Activated T-helper 17 cell treated with anti-CD3 and anti-CD28 coated beads, Interleukin-2, amount 50 U/mL, for 72 hours (primary cell): ENCODE measurements around the gene ROBO1. TPM values are rescaled to one million over a fixed set of nuclear protein-coding genes. Genes with fewer than 3 reads are reported as not detected.

Source experiments
- ATAC-seq: fragments of 150-1000 bp; cut with Tn5 transposase; replicated peaks from 2 replicates; pipeline ENCODE4 v1.10.0; 2021; ENCODE audit warnings: mild to moderate bottlenecking, moderate library complexity
- H3K27ac Mint-ChIP-seq: one replicate; pipeline ENCODE4 v1.8.0; 2022; ENCODE audit warnings: mixed read lengths
- H3K27me3 Mint-ChIP-seq: one replicate; pipeline ENCODE4 v1.8.0; 2022; ENCODE audit warnings: mixed read lengths
- H3K36me3 Mint-ChIP-seq: one replicate; pipeline ENCODE4 v1.8.0; 2022; ENCODE audit warnings: low read depth, mild to moderate bottlenecking, mixed read lengths
- H3K4me1 Mint-ChIP-seq: one replicate; pipeline ENCODE4 v1.8.0; 2022; ENCODE audit warnings: mixed read lengths
- H3K4me3 Mint-ChIP-seq: one replicate; pipeline ENCODE4 v1.8.0; 2022; ENCODE audit warnings: mild to moderate bottlenecking, mixed read lengths
- H3K9me3 Mint-ChIP-seq: one replicate; pipeline ENCODE4 v1.8.0; 2022; ENCODE audit warnings: mixed read lengths
- total RNA-seq, 2 donors: library from RNA; stranded (reverse); gene quantifications; one replicate each; pipeline ENCODE4 v1.2.3, GENCODE V29; 2022

Gene ROBO1
- total RNA-seq, 2 donors from 2014 or later: not detected

DNA sequence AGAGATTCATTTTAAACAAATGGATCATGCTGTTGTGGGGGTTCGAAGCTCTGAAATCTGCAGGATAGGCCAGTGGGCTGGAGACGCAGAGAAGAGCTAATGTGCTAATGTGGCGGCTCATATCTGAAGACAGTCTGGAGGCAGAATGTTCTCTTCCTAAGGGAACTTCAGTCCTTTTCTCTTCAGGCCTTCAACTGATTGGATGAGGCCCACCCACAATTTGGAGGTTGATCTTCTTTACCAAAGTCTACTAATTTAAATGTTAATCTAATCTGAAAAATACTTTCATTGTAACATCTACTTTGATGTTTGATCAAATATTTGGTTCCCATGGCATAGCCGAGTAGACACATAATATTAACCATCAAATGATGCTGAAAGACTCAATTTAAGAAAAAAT is 940.2 kb downstream of the ROBO1 start:
- H3K27me3 Mint-ChIP-seq: no peaks in the 10 kb centered on the region
- no peak overlapping the region for H3K4me3 Mint-ChIP-seq
- no peaks in the 10 kb centered on the region for H3K4me1 Mint-ChIP-seq
- no peak overlapping the region for H3K27ac Mint-ChIP-seq
- H3K36me3 Mint-ChIP-seq: no peaks in the 10 kb centered on the region
- peaks cover 16% of the 10 kb centered on the region for H3K9me3 Mint-ChIP-seq
- no peak for ATAC-seq

DNA sequence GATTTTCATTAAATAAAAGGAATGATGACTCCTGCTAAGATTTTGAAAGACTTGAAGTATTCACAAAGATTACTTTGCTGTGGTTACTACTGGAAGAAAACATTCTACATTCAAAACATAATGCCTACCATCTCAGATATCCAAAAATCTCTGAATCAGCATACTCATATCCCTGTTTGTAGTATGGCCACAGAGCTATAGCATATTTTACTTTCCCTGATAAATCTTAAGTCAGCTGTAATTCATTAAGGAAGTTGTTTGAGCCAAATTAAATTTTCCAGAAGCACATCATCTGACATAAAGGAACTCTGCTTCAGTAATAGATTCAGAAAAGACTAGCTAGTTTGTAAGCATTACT is 942.0 kb downstream of the ROBO1 start:
- Mint-ChIP-seq H3K27me3 (no peaks in the 10 kb centered on the region), H3K4me1 (no peaks in the 10 kb centered on the region), H3K27ac (no peak overlapping the region), H3K9me3 (peaks cover 12% of the 10 kb centered on the region), H3K4me3 (no peak overlapping the region), H3K36me3 (no peaks in the 10 kb centered on the region)
- no peak for ATAC-seq

DNA sequence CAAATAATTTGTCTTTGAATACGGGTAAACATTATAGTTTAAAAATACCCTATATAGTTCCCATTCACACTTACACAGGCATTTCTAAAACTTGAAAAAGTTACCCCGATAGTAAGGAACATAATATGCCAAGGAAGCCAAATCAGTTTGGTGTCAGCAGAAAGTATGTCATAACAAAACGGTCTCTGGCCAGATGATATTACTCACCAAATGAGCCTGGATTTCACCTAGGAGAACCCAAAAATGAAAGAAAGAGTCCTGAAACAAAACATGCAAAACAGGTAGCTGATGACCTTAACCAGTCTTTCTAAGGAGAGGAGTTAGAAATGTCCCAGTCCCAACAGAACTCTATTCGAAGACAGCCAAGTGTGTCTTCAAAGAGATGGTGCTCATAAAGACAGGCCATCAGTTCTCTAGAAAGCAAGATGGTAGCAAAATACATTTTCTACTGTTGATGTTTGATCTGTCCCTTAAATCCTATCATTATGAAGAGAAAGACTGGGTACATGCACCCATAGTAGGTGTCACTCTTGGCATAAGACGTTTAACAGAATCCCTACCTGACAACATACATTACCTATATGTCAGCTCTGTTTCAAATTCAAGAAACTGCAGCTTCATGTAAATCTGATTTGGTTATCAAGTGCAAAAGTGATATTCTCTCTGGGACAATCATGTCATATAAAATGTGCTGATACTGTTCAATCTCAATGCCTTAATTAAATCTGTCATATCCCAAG is 942.5 kb downstream of the ROBO1 start:
- Mint-ChIP-seq H3K4me1 (no peaks in the 10 kb centered on the region), H3K36me3 (no peaks in the 10 kb centered on the region), H3K27me3 (no peaks in the 10 kb centered on the region), H3K27ac (no peak overlapping the region), H3K9me3 (peaks cover 12% of the 10 kb centered on the region), H3K4me3 (no peak overlapping the region)
- no peak for ATAC-seq

DNA sequence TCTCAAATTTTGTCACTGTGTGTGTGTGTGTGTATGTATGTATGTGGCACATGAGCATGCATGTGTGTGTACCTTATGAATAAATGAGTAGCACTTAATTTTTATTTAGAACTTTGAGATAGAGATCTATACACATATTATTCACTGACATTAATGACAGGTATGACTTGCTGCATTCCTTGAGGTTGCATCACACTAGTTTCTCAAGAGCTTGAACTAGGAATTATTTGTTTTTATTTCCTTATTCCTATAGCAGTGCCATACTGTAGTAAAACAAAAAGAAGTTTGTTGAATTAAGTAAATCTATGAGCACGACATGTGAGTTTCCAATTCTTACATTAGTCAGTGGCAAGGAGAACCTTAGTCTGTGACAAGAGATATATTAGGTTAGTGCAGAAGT is 943.9 kb downstream of the ROBO1 start:
- Mint-ChIP-seq H3K27me3 (no peaks in the 10 kb centered on the region), H3K4me1 (no peaks in the 10 kb centered on the region), H3K27ac (no peak overlapping the region), H3K9me3 (peaks cover 14% of the 10 kb centered on the region), H3K4me3 (no peak overlapping the region), H3K36me3 (no peaks in the 10 kb centered on the region)
- no peak for ATAC-seq

DNA sequence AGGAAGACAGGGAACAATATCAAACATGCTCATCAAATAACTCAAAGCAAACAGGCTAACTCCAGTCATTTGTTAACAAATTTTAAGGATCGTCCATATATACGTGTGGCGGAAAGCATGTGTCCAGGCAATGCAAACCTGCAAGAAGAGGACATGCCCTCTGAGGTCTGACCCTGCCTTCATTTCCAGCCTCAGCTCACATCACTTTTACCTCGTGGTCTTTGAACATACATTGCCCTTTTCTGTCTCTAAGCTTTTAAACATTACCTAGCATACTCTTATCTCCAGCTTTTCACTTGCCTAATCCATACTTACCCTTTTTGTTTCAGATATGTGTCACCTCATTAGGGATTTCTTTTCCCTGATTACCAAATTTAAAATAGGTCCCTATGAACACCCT is 944.4 kb downstream of the ROBO1 start:
- no peaks in the 10 kb centered on the region for H3K4me1 Mint-ChIP-seq
- no peaks in the 10 kb centered on the region for H3K27me3 Mint-ChIP-seq
- H3K4me3 Mint-ChIP-seq: no peak overlapping the region
- no peak overlapping the region for H3K27ac Mint-ChIP-seq
- no peak for ATAC-seq
- peaks cover 16% of the 10 kb centered on the region for H3K9me3 Mint-ChIP-seq
- no peaks in the 10 kb centered on the region for H3K36me3 Mint-ChIP-seq

DNA sequence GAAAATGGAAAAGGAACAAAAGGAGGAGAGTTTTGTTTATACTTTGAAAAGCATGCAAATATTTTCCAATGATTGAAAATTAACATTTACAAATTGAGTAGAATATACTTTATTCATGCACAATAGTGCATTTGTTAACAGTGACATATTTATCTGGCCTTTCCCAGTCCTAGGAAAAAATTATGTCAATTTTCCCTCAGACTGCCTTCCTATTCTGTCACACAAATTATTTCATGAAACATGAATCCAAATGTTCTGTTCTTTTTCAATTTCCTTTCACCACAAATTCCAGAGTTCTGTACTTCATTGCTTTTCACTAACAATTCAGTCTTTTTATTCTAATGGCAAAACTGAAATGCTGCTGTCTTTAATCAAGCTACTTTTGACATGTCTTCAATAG is 945.1 kb downstream of the ROBO1 start:
- Mint-ChIP-seq H3K27ac (no peak overlapping the region), H3K4me1 (no peaks in the 10 kb centered on the region), H3K4me3 (no peak overlapping the region), H3K9me3 (peaks cover 16% of the 10 kb centered on the region), H3K27me3 (no peaks in the 10 kb centered on the region), H3K36me3 (no peaks in the 10 kb centered on the region)
- no peak for ATAC-seq

DNA sequence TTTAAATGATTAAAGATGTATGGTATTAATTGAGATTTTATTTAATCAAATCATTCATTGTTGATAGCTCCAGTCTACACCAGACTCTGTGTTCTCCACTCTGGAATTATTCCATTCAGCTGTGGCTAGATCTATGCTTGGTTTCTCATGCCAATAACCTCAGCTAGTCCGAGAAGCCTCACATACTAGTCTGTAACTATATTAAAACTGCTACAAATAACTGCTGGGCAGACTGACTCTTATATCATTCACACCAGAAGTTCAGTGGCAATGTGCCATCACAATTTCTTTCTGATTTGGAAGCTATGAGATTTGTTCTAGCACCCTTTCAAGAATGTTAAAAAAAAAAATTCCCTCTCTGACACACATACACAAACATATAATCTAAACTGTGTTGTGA is 947.3 kb downstream of the ROBO1 start:
- peaks cover 9% of the 10 kb centered on the region for H3K9me3 Mint-ChIP-seq

DNA sequence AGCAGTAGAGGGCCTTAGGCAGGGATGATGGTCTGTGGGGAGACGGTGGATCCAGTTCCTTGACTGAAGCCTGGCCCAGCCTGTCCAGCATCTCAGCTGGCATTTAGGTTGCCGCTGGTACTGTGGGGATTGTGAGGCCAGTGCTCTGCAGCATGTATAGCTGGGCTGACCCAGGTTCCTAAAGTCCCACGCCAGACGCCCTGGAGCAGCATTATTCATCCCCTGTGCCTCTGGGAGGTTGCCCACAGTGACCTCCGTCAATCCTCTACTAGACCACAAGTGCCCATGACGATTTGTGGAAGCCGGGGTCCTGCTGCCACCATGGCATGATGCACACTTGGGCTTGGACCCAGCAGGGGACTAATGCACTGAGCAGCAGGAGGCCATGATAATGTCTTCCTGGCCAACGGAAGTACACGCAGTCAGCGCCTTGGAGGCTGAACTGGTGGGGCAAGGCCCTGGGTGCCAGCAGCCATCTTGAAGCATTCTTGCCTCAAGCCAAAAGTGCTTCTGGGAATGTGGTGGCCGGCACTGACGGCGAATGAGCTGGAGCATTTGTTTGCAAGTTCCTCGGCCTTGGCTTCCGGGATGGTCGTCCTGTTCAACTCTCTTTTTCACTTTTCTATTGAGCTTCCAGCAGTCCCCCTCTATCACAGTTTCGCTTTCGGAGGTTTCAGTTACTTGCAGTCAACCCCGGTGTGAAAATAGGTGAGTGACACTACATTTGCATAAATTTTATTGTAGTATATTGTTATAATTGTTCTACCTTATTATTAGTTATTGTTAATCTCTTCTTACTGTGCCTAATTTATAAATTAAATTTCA is 949.4 kb downstream of the ROBO1 start:
- no peak for ATAC-seq
- Mint-ChIP-seq H3K9me3 (peaks cover 8% of the 10 kb centered on the region), H3K4me1 (no peaks in the 10 kb centered on the region), H3K4me3 (no peak overlapping the region), H3K27me3 (no peaks in the 10 kb centered on the region), H3K36me3 (no peaks in the 10 kb centered on the region), H3K27ac (no peak overlapping the region)

More for the DNA sequence above, 947.3 kb downstream of the ROBO1 start:
- Mint-ChIP-seq H3K36me3 (no peaks in the 10 kb centered on the region), H3K27ac (no peak overlapping the region), H3K4me3 (no peak overlapping the region), H3K4me1 (no peaks in the 10 kb centered on the region), H3K27me3 (no peaks in the 10 kb centered on the region)
- ATAC-seq: no peak

DNA sequence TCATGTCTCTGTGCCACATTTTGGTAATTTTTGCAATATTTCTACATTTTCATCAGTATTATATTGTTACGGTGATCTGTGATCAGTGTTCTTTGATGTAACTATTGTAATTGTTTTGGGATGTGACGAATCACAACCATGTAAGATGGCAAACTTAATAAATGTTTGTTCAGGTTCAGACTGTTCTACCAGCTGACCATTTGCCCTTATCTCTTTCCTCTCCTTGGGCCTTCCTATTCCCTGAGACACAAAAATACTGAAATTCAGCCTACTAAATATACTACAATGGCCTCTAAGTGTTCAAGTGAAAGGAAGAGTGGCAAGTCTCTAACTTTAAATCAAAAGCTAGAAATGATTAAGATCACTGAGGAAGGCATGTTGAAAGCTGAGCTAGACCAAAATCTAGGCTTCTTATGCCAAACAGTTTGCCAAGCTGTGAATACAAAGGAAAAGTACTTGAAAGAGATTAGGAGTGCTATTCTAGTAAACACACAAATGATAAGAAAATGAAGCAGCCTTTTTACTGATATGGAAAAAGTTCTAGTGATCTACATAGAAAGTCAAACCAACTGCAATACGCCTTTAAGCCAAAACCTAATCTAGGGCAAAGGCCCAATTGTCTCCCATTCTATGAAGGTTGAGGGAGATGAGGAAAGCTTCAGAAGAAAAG is 952.8 kb downstream of the ROBO1 start:
- no peaks in the 10 kb centered on the region for H3K36me3 Mint-ChIP-seq
- H3K4me3 Mint-ChIP-seq: no peak overlapping the region
- H3K9me3 Mint-ChIP-seq: peaks cover 12% of the 10 kb centered on the region
- H3K27ac Mint-ChIP-seq: no peak overlapping the region
- H3K27me3 Mint-ChIP-seq: no peaks in the 10 kb centered on the region
- H3K4me1 Mint-ChIP-seq: no peaks in the 10 kb centered on the region
- no peak for ATAC-seq

DNA sequence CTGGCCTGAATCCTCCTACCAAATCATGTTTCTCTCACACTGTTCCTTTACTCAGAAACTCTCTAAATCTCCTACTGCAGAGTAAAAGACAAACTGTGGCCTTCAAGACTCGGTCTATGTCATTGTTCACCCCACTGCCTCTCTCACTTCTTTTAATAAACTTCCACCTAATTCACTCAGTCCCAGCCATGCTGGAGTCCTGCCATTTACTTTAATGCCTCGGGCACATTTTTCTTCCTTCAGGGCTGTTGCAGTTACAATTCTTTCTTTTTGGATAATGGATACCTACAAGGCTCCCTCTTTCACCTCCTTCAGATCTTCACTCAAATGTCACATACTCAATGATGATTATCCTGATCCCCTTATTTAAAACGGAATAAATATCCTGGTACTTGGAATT is 955.6 kb downstream of the ROBO1 start:
- Mint-ChIP-seq H3K27me3 (no peaks in the 10 kb centered on the region), H3K9me3 (peaks cover 8% of the 10 kb centered on the region), H3K4me3 (no peak overlapping the region), H3K4me1 (no peaks in the 10 kb centered on the region), H3K27ac (no peak overlapping the region), H3K36me3 (no peaks in the 10 kb centered on the region)
- ATAC-seq: no peak

DNA sequence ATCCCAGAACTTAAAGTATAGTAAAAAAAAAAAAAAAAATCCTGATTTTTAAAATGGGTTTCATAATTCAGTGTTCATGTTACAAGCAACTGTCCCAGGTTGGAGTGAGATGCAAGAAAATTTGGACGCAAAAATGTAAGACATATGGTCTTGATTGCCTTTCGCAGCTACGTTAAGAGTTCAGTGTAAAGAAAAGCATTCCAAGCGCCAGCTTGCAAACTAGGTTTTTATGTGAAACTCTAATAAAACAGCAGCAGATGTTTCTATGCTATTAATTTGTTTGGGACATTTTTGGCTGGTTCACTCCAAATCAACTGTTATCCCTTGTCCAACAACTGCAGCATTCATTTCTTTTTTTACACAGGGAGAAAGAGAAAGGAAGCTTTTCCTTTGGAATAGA is 957.8 kb downstream of the ROBO1 start:
- no peaks in the 10 kb centered on the region for H3K27me3 Mint-ChIP-seq
- ATAC-seq: no peak
- no peaks in the 10 kb centered on the region for H3K4me1 Mint-ChIP-seq
- no peaks in the 10 kb centered on the region for H3K36me3 Mint-ChIP-seq
- H3K27ac Mint-ChIP-seq: no peak overlapping the region
- peaks cover 6% of the 10 kb centered on the region for H3K9me3 Mint-ChIP-seq
- H3K4me3 Mint-ChIP-seq: no peak overlapping the region

DNA sequence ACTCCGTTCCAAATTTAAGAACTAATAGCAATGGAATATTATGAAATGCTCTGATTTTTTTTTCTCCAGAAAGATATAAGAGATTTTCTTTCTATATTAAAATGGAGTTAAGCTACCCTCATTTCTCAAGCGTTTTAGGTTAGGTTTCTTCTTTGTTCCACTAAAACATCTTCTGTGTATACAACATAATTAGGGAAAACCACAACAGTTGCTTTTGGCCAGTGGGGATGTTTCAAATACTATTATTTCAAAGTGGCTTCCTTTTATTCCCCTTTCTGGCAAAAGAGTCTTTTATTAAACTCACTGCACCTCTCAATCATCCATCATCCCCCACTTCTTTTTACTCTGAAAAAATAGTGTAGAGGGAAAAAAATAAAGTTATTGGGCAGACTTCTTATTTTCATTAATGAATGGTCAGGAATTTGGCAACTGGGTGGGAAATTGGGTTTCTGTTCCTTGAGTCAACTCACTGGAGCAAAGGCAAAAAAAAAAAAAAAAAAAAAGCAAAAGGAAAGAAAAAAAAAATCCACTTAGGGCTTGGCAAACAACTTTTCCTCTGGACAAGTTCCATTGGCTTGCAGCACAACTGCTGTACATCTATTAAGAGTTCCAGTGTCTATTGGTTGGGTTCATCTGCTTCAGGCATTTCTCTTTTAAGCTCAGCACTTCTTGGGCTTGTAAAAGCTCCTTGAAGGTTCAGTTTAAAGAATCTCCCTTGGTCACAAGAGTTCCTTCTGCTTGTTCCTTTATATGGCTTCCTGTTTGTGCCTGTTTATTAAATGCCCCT is 963.4 kb downstream of the ROBO1 start:
- Mint-ChIP-seq H3K27me3 (no peaks in the 10 kb centered on the region), H3K36me3 (no peaks in the 10 kb centered on the region), H3K4me3 (no peak overlapping the region), H3K9me3 (peaks cover 11% of the 10 kb centered on the region), H3K4me1 (no peaks in the 10 kb centered on the region), H3K27ac (no peak overlapping the region)
- ATAC-seq: no peak

DNA sequence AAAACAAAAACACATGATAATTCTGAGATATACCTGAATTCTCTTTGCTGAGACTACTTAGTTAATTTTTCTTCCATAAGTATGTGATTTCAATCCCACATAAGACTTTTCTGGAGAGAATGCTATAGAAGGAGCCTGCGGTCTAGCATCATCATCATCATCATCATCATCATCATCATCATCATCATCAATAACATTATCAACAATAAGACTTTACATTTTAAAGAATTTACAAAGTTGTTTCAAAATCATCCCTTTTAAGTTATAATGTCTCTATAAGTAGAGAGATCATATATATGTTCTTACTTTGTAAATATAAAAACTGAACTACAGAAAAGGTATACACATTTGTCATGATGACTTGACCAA is 965.3 kb downstream of the ROBO1 start:
- no peaks in the 10 kb centered on the region for H3K36me3 Mint-ChIP-seq
- H3K27ac Mint-ChIP-seq: no peak overlapping the region
- H3K9me3 Mint-ChIP-seq: peaks cover 12% of the 10 kb centered on the region
- no peaks in the 10 kb centered on the region for H3K4me1 Mint-ChIP-seq
- H3K27me3 Mint-ChIP-seq: no peaks in the 10 kb centered on the region
- no peak overlapping the region for H3K4me3 Mint-ChIP-seq
- no peak for ATAC-seq

DNA sequence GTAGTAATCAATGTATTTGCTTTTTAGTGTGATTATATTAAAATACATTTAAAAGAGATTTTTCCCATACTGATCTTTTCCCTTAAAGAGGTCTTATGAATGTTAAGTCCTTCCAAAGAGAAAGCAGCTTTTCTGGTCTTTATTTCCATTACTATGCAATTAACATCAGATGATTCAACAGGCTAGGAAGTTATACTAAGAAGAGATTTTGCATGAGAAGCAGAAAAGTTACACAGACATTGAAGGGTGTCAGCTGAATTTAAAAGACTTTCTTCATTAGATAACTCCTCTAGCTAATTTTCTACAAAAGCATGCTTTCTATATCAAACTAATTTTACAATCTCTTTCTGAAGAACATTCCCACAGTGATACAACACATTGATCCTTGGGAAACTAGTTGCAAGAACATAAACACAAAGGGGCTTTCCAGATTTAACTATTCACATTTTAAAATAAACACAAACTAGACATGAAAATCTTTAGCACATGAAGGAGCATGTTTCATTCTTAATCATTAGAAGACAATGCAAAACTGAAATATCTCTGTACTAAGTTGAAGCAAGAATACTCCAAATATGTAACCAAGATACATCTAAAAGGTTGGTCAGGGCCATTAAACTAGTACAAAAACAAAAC is 965.8 kb downstream of the ROBO1 start:
- H3K4me3 Mint-ChIP-seq: no peak overlapping the region

More for the DNA sequence above, 965.8 kb downstream of the ROBO1 start:
- H3K27me3 Mint-ChIP-seq: no peaks in the 10 kb centered on the region
- no peaks in the 10 kb centered on the region for H3K4me1 Mint-ChIP-seq
- no peaks in the 10 kb centered on the region for H3K36me3 Mint-ChIP-seq
- H3K27ac Mint-ChIP-seq: no peak overlapping the region
- peaks cover 15% of the 10 kb centered on the region for H3K9me3 Mint-ChIP-seq
- ATAC-seq: no peak
